Hepatocyte (in vitro differentiated cells): ENCODE results near the gene HSF2BP. TPM values are rescaled to one million over a fixed set of nuclear protein-coding genes. Genes with fewer than 3 reads are reported as not detected.

Experiments
- DNase-seq: peaks from one replicate; pipeline ENCODE4 v3.0.0-alpha.2; 2016; ENCODE audit warnings: low spot score
- H2AFZ ChIP-seq: fragments of 200-600 bp; sonication (generic); 2 replicates; pipeline ENCODE4 v1.6.0; 2016; ENCODE audit warnings: antibody characterized with exemption, mild to moderate bottlenecking
- H3K27ac ChIP-seq: fragments of 200-600 bp; sonication (generic); 2 replicates; pipeline ENCODE4 v1.5.1; 2016; ENCODE audit warnings: mild to moderate bottlenecking
- H3K27me3 ChIP-seq: fragments of 200-600 bp; sonication (generic); 2 replicates; pipeline ENCODE4 v1.6.1; 2016
- H3K36me3 ChIP-seq: fragments of 200-600 bp; sonication (generic); replicated peaks from 2 replicates; pipeline ENCODE4 v1.5.1; 2016; ENCODE audit warnings: low read depth; ENCODE audit not compliant: insufficient read depth
- H3K4me1 ChIP-seq: fragments of 200-600 bp; sonication (generic); 2 replicates; pipeline ENCODE4 v1.5.1; 2016; ENCODE audit warnings: mild to moderate bottlenecking, moderate library complexity; ENCODE audit not compliant: insufficient read depth
- H3K4me2 ChIP-seq: fragments of 200-600 bp; sonication (generic); 2 replicates; pipeline ENCODE4 v1.6.0; 2016
- H3K4me3 ChIP-seq: fragments of 200-600 bp; sonication (generic); 2 replicates; pipeline ENCODE4 v1.5.1; 2016; ENCODE audit warnings: mild to moderate bottlenecking
- H3K79me2 ChIP-seq: fragments of 200-600 bp; sonication (generic); 2 replicates; pipeline ENCODE4 v1.6.0; 2017; ENCODE audit warnings: mild to moderate bottlenecking
- H3K9me2 ChIP-seq: fragments of 200-600 bp; sonication (generic); replicated peaks from 2 replicates; pipeline ENCODE4 v1.6.0; 2017; ENCODE audit warnings: mild to moderate bottlenecking; ENCODE audit not compliant: insufficient read depth
- H3K9me3 ChIP-seq: fragments of 200-600 bp; sonication (generic); 2 replicates; pipeline ENCODE4 v1.5.1; 2016; ENCODE audit warnings: low read depth, mild to moderate bottlenecking
- H4K20me1 ChIP-seq: fragments of 200-600 bp; sonication (generic); 2 replicates; pipeline ENCODE4 v1.6.0; 2016; ENCODE audit warnings: mild to moderate bottlenecking; ENCODE audit not compliant: insufficient read depth, poor library complexity, severe bottlenecking
- CTCF ChIP-seq: fragments of 200-600 bp; sonication (generic); IDR thresholded peaks from 2 replicates; pipeline ENCODE4 v1.5.1; 2016; ENCODE audit warnings: antibody characterized with exemption, mild to moderate bottlenecking; ENCODE audit not compliant: poor library complexity
- EZH2 ChIP-seq: fragments of 200-600 bp; sonication (generic); IDR thresholded peaks from 2 replicates; pipeline ENCODE4 v1.6.1; 2016; ENCODE audit warnings: antibody characterized with exemption, mild to moderate bottlenecking, borderline replicate concordance
- EZH2phosphoT487 ChIP-seq: fragments of 200-600 bp; sonication (generic); IDR thresholded peaks from one replicate; pipeline ENCODE4 v1.6.1; 2018; ENCODE audit warnings: antibody characterized with exemption, mild to moderate bottlenecking, low read depth, moderate library complexity; ENCODE audit not compliant: unreplicated experiment, severe bottlenecking
- WGBS: methylation state at CpG from one replicate; pipeline ENCODE4 v1.1.6; 2016; ENCODE audit warnings: low lambda C conversion rate; ENCODE audit errors: missing lambda C conversion rate; 5-methylcytosine and 5-hydroxymethylcytosine counted together
- polyA plus RNA-seq: library from polyadenylated mRNA; unstranded; fragments of >200 nt; fragmentation: Nextera tagmentation; extraction: Ambion mirVana; gene quantifications from 2 replicates; pipeline ENCODE4 v1.2.1, GENCODE V29; 2016
- total RNA-seq: library from RNA; depleted of rRNA; stranded (reverse); fragments of >200 nt; gene quantifications from 2 replicates; pipeline ENCODE4 v1.2.3, GENCODE V29; 2014

The HSF2BP gene
- total and polyA plus RNA-seq, 2 experiments from 2014 or later = 1.3 to 1.4 TPM

DNA sequence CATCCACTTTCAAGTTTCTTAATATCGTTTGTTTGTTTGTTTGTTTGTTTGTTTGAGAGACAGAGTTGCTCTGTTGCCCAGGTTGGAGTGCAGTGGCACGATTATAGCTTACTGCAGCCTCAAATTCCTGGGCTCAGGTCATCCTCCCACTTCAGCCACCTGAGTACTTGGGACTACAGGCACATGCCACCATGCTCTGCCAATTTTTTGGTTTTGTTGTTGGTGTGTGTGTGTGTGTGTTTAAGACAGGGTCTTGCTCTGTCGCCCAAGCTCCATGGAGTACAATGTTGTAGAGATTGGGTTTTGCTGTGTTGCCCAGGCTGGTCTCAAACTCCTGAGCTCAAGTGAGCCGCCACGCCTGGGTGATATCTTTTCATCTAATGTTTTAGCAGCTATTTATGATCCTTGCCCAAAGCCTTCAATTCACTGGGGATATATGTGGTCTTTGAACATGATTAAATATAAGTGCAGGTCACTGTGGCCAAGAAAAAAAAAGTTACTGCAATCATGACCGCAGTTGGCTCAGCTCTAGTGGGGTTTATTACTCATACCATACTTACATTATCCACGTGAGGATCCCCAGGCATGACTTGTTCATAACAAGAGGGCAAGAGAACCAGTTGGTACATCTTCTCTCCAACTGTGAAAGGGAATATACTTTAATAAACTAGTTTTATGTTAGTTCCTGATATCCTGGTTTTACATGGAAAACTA is 8.1 kb upstream of the HSF2BP start:
- Histone ChIP-seq H3K4me2 (no peak overlapping the region), H3K4me3 (no peak overlapping the region), H3K9me3 (no peaks in the 10 kb centered on the region), H2AFZ (no peak overlapping the region), H3K4me1 (no peaks in the 10 kb centered on the region), H3K27ac (no peak overlapping the region), H3K36me3 (no peaks in the 10 kb centered on the region), H3K9me2 (no peaks in the 10 kb centered on the region), H3K27me3 (no peaks in the 10 kb centered on the region), H3K79me2 (peaks cover 71% of the 10 kb centered on the region), H4K20me1 (no peaks in the 10 kb centered on the region)
- 91% methylated on average over 7 of the region's 7 CpGs for WGBS
- DNase-seq = no peak
- TF ChIP-seq CTCF (no peak), EZH2phosphoT487 (no peak), EZH2 (no peak)

- TF ChIP-seq EZH2phosphoT487 (no peak), CTCF (no peak), EZH2 (no peak)
- DNase-seq = no peak
- H3K9me2 ChIP-seq = no peaks in the 10 kb centered on the region
- no peak overlapping the region for H2AFZ ChIP-seq
- no peaks in the 10 kb centered on the region for H3K9me3 ChIP-seq
- no peaks in the 10 kb centered on the region for H4K20me1 ChIP-seq
- no peaks in the 10 kb centered on the region for H3K36me3 ChIP-seq
- no peak overlapping the region for H3K4me2 ChIP-seq
- H3K4me3 ChIP-seq = no peak overlapping the region
- WGBS = 97% methylated on average over 4 of the region's 4 CpGs
- peaks cover 85% of the 10 kb centered on the region for H3K79me2 ChIP-seq
- no peaks in the 10 kb centered on the region for H3K4me1 ChIP-seq
- H3K27me3 ChIP-seq = no peaks in the 10 kb centered on the region
- no peak overlapping the region for H3K27ac ChIP-seq
These were observed 6.6 kb upstream of the HSF2BP start for GRCh38 chr21:43665879-43666278.

- Histone ChIP-seq H2AFZ (no peak overlapping the region), H3K9me2 (no peaks in the 10 kb centered on the region), H3K4me3 (no peak overlapping the region), H3K27me3 (no peaks in the 10 kb centered on the region), H3K4me1 (no peaks in the 10 kb centered on the region), H3K27ac (no peak overlapping the region), H3K36me3 (no peaks in the 10 kb centered on the region), H3K4me2 (no peak overlapping the region), H3K9me3 (no peaks in the 10 kb centered on the region), H4K20me1 (no peaks in the 10 kb centered on the region), H3K79me2 (peaks cover 92% of the 10 kb centered on the region)
- TF ChIP-seq CTCF (no peak), EZH2 (no peak), EZH2phosphoT487 (no peak)
- DNase-seq = no peak
- WGBS = 93% methylated on average over 4 of the region's 4 CpGs
These were observed 5.1 kb upstream of the HSF2BP start for GRCh38 chr21:43664358-43664757.
